ENCODE measurements around the gene ZNF334.

DNA sequence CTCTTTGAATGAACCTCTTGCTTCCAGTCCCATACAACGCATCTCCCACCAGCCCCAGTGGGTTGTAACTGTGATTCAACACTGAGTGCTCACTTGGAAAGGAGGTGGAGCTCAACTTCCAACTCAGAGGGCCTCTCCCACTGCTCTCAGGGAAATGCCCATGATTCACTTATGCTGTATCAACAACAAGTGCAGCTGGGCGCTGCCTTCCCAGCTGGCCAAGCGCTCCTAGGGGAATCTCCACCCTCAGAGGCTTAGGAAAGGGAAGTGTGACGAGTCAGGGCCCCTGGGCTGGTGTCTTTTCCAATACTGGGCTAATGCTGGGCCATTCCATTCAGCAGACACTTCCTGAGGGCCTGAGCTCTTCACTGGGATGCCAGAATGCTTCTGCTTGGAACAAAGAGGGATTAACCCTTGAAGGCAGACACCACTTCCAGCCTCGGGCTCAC is 45.2 kb upstream of the ZNF334 start:
- TF ChIP-seq, protein P1, sequence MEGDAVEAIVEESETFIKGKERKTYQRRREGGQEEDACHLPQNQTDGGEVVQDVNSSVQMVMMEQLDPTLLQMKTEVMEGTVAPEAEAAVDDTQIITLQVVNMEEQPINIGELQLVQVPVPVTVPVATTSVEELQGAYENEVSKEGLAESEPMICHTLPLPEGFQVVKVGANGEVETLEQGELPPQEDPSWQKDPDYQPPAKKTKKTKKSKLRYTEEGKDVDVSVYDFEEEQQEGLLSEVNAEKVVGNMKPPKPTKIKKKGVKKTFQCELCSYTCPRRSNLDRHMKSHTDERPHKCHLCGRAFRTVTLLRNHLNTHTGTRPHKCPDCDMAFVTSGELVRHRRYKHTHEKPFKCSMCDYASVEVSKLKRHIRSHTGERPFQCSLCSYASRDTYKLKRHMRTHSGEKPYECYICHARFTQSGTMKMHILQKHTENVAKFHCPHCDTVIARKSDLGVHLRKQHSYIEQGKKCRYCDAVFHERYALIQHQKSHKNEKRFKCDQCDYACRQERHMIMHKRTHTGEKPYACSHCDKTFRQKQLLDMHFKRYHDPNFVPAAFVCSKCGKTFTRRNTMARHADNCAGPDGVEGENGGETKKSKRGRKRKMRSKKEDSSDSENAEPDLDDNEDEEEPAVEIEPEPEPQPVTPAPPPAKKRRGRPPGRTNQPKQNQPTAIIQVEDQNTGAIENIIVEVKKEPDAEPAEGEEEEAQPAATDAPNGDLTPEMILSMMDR (IDR thresholded peaks at IDR 0.05; ENCODE audit: low read depth, low read length, poor library complexity, severe bottlenecking), result no peak
- TF ChIP-seq EZH2phosphoT487 (IDR thresholded peaks at IDR 0.05; ENCODE audit: borderline replicate concordance, low read length), result no peak
